SK-N-MC (cell line): ENCODE results near the gene ZBTB2.

ENCODE experiments used
- EZH2 ChIP-seq: fragments of 200-600 bp; sonication (generic); IDR thresholded peaks from one replicate; pipeline ENCODE4 v1.6.1; 2017; ENCODE audit warnings: antibody characterized with exemption
- FOXP2 ChIP-seq: optimal IDR thresholded peaks from 2 replicates; pipeline ENCODE3; 2011; ENCODE audit warnings: mild to moderate bottlenecking, moderate library complexity; ENCODE audit not compliant: insufficient read depth; ENCODE audit errors: extremely low read length, control extremely low read depth
- POLR2AphosphoS5 ChIP-seq: IDR thresholded peaks from 2 replicates; pipeline ENCODE4 v1.6.1; 2012; ENCODE audit warnings: mild to moderate bottlenecking, low read depth, low read length, borderline replicate concordance

DNA sequence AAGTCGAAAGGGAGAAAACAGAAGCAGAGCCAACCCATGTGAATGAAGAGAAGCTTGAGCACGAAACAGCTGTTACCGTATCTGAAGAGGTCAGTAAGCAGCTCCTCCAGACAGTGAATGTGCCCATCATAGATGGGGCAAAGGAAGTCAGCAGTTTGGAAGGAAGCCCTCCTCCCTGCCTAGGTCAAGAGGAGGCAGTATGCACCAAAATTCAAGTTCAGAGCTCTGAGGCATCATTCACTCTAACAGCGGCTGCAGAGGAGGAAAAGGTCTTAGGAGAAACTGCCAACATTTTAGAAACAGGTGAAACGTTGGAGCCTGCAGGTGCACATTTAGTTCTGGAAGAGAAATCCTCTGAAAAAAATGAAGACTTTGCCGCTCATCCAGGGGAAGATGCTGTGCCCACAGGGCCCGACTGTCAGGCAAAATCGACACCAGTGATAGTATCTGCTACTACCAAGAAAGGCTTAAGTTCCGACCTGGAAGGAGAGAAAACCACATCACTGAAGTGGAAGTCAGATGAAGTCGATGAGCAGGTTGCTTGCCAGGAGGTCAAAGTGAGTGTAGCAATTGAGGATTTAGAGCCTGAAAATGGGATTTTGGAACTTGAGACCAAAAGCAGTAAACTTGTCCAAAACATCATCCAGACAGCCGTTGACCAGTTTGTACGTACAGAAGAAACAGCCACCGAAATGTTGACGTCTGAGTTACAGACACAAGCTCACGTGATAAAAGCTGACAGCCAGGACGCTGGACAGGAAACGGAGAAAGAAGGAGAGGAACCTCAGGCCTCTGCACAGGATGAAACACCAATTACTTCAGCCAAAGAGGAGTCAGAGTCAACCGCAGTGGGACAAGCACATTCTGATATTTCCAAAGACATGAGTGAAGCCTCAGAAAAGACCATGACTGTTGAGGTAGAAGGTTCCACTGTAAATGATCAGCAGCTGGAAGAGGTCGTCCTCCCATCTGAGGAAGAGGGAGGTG is 38.7 kb downstream of the ZBTB2 start:
- TF ChIP-seq EZH2 (no peak), POLR2AphosphoS5 (no peak), FOXP2 (no peak)
